NB4 (cell line): ENCODE measurements around the gene SH3BP4.

Source experiments
- CTCF ChIP-seq: IDR thresholded peaks from one replicate; pipeline ENCODE4 v1.5.1; 2012; ENCODE audit warnings: low read depth, low read length
- MAX ChIP-seq: IDR thresholded peaks from 2 replicates; pipeline ENCODE4 v1.6.1; 2011; ENCODE audit warnings: low read depth, low read length
- MYC ChIP-seq: IDR thresholded peaks from 2 replicates; pipeline ENCODE4 v1.6.1; 2011; ENCODE audit warnings: low read depth, low read length
- POLR2A ChIP-seq: IDR thresholded peaks from 2 replicates; pipeline ENCODE4 v1.6.1; 2011; ENCODE audit warnings: mild to moderate bottlenecking; ENCODE audit not compliant: insufficient read length; ENCODE audit errors: extremely low read depth

- no peak for TF ChIP-seq CTCF
- TF ChIP-seq POLR2A = no peak
- no peak for TF ChIP-seq MYC
- no peak for TF ChIP-seq MAX
Measured at GRCh38 chr2:234954551-234954992, 2.8 kb downstream of the SH3BP4 start.
